GM12801 (cell line): ENCODE measurements around the gene OAS3.

ENCODE experiments used
- TF ChIP-seq, protein P1 (sequence below): IDR thresholded peaks from one replicate; pipeline ENCODE4 v1.5.1; 2011; ENCODE audit warnings: control low read depth; ENCODE audit not compliant: insufficient read length; ENCODE audit errors: extremely low read depth

OAS3 gene

DNA sequence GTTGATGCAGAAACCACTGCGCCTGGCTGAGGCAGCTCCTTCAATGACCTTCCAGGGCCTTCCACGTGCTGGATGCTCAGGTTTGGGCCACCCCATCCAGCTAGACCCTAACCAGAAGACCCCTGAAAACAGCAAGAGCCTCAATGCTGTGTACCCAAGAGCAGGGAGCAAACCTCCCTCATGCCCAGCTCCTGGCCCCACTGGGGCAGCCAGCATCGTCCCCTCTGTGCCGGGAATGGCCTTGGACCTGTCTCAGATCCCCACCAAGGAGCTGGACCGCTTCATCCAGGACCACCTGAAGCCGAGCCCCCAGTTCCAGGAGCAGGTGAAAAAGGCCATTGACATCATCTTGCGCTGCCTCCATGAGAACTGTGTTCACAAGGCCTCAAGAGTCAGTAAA is 10.5 kb downstream of the OAS3 start:
- TF ChIP-seq, protein P1, sequence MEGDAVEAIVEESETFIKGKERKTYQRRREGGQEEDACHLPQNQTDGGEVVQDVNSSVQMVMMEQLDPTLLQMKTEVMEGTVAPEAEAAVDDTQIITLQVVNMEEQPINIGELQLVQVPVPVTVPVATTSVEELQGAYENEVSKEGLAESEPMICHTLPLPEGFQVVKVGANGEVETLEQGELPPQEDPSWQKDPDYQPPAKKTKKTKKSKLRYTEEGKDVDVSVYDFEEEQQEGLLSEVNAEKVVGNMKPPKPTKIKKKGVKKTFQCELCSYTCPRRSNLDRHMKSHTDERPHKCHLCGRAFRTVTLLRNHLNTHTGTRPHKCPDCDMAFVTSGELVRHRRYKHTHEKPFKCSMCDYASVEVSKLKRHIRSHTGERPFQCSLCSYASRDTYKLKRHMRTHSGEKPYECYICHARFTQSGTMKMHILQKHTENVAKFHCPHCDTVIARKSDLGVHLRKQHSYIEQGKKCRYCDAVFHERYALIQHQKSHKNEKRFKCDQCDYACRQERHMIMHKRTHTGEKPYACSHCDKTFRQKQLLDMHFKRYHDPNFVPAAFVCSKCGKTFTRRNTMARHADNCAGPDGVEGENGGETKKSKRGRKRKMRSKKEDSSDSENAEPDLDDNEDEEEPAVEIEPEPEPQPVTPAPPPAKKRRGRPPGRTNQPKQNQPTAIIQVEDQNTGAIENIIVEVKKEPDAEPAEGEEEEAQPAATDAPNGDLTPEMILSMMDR: no peak

DNA sequence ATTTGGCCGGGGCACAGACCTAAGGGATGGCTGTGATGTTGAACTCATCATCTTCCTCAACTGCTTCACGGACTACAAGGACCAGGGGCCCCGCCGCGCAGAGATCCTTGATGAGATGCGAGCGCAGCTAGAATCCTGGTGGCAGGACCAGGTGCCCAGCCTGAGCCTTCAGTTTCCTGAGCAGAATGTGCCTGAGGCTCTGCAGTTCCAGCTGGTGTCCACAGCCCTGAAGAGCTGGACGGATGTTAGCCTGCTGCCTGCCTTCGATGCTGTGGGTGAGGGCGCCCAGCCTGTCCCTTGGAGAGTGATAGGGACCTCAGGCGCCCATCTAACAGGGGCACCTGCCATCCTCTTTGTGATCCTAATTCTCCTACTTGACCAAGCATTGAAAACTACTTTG is 12.4 kb downstream of the OAS3 start:
- TF ChIP-seq, protein P1: no peak

DNA sequence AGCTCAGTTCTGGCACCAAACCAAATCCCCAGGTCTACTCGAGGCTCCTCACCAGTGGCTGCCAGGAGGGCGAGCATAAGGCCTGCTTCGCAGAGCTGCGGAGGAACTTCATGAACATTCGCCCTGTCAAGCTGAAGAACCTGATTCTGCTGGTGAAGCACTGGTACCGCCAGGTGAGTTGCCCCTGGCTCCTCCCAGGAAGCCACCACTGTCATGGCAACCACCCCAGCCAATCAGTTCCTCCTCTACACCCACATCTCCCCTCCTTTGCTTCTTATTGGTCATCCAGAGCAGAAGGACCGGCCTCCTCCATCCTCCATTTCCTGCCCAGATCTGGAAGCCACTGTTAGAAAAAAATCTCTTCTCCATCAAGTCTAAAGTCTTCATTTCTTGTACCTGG is 22.8 kb downstream of the OAS3 start:
- TF ChIP-seq, protein P1: no peak

DNA sequence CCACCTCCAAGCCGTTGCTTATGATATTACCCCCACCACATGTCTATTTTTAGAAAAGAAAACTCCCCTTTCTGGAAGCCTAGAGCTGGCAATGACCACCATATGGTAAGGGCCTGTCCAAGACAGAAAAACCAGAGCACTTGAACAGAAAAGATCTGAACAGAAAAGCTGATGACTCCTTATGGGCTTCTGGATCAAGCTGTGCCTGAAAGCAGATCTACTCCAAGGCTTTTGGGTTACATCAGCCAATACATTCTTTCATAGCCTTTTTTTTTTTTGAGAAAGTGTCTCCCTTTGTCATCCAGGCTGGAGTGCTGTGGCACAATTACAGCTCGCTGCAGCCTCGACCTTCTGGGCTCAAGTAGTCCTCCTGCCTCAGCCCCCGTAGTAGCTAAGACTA is 23.3 kb downstream of the OAS3 start:
- TF ChIP-seq, protein P1: no peak

DNA sequence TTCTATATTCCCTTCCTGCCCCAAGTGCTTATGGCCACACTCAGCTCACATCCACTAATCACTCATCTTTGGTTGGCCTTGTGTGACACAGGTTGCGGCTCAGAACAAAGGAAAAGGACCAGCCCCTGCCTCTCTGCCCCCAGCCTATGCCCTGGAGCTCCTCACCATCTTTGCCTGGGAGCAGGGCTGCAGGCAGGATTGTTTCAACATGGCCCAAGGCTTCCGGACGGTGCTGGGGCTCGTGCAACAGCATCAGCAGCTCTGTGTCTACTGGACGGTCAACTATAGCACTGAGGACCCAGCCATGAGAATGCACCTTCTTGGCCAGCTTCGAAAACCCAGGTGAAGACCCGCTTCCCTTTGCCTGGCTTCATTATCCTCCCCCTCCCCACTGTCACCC is 24.3 kb downstream of the OAS3 start:
- TF ChIP-seq, protein P1: no peak

DNA sequence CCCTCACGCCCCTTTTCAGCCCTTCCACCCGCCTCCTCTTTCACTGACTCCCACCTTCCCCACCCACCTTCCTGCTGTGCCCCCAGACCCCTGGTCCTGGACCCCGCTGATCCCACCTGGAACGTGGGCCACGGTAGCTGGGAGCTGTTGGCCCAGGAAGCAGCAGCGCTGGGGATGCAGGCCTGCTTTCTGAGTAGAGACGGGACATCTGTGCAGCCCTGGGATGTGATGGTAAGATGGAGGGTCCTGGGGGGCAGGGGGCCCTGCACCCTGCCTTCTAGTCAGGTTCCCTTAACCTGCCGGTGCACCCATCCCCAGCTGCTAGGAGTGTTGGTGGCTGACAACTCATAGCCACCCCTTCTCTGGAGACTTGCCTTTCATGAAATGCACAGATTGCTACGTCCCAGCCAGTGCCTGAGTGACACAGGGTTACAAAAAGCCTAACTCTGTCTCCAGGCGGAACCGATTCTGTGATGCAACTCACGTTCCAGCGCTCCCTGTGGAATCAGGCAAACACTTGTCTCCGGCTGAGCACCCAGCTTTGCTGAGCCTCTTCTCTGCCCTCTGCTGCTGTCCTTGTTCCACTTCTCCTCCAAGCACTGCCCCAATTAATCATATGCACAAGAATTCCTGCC is 25.1 kb downstream of the OAS3 start:
- TF ChIP-seq, protein P1: no peak

DNA sequence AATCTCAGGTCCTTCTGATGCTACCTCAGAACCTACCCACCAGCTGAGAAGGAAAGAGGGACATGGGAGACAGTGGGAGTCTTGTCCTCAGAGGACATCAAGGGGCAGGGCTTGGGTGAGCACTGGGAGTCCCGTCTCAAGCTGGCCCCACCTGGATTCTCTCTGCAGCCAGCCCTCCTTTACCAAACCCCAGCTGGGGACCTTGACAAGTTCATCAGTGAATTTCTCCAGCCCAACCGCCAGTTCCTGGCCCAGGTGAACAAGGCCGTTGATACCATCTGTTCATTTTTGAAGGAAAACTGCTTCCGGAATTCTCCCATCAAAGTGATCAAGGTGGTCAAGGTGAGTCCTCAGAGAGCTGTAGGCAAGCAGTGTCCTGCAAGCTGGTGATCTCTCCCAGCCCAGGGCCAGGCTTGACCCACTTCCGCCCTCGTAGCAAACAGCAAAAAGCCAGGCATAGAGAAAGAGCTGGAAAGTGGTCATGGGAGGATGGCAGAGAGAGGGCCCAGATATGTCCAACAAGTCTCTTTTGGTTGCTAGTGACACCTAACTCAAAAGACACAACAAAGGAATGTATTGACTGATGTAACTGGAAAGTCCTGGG is 25.9 kb downstream of the OAS3 start:
- TF ChIP-seq, protein P1: no peak
